GM18867 (cell line): ENCODE data around the gene TMEM267.
A peak's percentile ranks its signal among the peaks of the same experiment; 100 is the strongest.
"Not testable (repeated sequence)": the region's sequence is repeated elsewhere in the genome, so short reads cannot be mapped to it uniquely, and the experiment has no call there.

Experiments
- ATAC-seq: cut with Tn5 transposase; IDR thresholded peaks from one replicate; pipeline ENCODE4 v1.9.1; 2021; ENCODE audit warnings: mild to moderate bottlenecking, moderate library complexity; ENCODE audit not compliant: unreplicated experiment

The TMEM267 gene

GRCh38 chr5:43410414-43410813 lies 73.3 kb downstream of the TMEM267 start:
- no peak for ATAC-seq

- ATAC-seq: no peak
These were observed 73.8 kb downstream of the TMEM267 start for GRCh38 chr5:43409809-43410271.

- not testable (repeated sequence) for ATAC-seq
These were observed 81.1 kb downstream of the TMEM267 start for GRCh38 chr5:43402524-43403066.

- no peak for ATAC-seq
These were observed 81.8 kb downstream of the TMEM267 start for GRCh38 chr5:43401827-43402226.

GRCh38 chr5:43400082-43400481 lies 83.6 kb downstream of the TMEM267 start:
- ATAC-seq: no peak

GRCh38 chr5:43396762-43397304 lies 86.8 kb downstream of the TMEM267 start:
- ATAC-seq: peak; percentile 90
